IMR-90 (cell line): ENCODE measurements around the gene ANK2. TPM values are rescaled to one million over a fixed set of nuclear protein-coding genes. Genes with fewer than 3 reads are reported as not detected.

Experiments used
- ATAC-seq: fragments of 200-7000 bp; cut with Tn5 transposase; 2 replicates; pipeline ENCODE4 v1.9.1; 2020; ENCODE audit warnings: low read depth, mild to moderate bottlenecking, moderate library complexity
- BruUV-seq: library from RNA; stranded (reverse); fragments of 400-500 nt; replicated peaks from 2 replicates; lab custom pipeline; 2021; lab: Mats Ljungman, UMichigan
- CTCF ChIA-PET: fragments of 300-600 bp; formaldehyde crosslinking; extraction: SDS; loops from one replicate; lab custom pipeline; 2021; ENCODE audit warnings: antibody characterized with exemption; lab: Yijun Ruan, JAX
- POLR2A ChIA-PET: fragments of 300-600 bp; sonication (Branson Sonifier 250); formaldehyde crosslinking; loops from one replicate; lab custom pipeline; 2022; ENCODE audit warnings: antibody characterized with exemption; ENCODE audit not compliant: unreplicated experiment; lab: Charles Lee
- DNase-seq: peaks from one replicate; pipeline ENCODE4 v3.0.0; 2013
- H2AFZ ChIP-seq: replicated peaks from 2 replicates; pipeline ENCODE3; 2013; ENCODE audit warnings: low read length, mild to moderate bottlenecking; ENCODE audit not compliant: poor library complexity
- H2AK5ac ChIP-seq: 2 replicates; pipeline ENCODE4 v1.6.1; 2013; ENCODE audit warnings: low read depth, low read length, inconsistent platforms
- H2AK9ac ChIP-seq: replicated peaks from 2 replicates; pipeline ENCODE3; 2013; ENCODE audit warnings: mild to moderate bottlenecking, low read depth, low read length, moderate library complexity; ENCODE audit not compliant: poor library complexity
- H2BK120ac ChIP-seq: 2 replicates; pipeline ENCODE4 v1.6.1; 2013; ENCODE audit warnings: low read depth, low read length, inconsistent platforms
- H2BK15ac ChIP-seq: 3 replicates; pipeline ENCODE4 v1.6.1; 2013; ENCODE audit warnings: low read depth, low read length, inconsistent platforms
- H2BK20ac ChIP-seq: 2 replicates; pipeline ENCODE4 v1.6.1; 2013; ENCODE audit warnings: low read depth, mild to moderate bottlenecking, inconsistent platforms, low read length, moderate library complexity
- H2BK5ac ChIP-seq: 2 replicates; pipeline ENCODE4 v1.6.1; 2013; ENCODE audit warnings: mild to moderate bottlenecking, low read depth, low read length, inconsistent platforms; ENCODE audit not compliant: poor library complexity, severe bottlenecking
- H3K14ac ChIP-seq: replicated peaks from 2 replicates; pipeline ENCODE4 v1.6.1; 2013; ENCODE audit warnings: low read depth, low read length, inconsistent platforms
- H3K18ac ChIP-seq: 2 replicates; pipeline ENCODE4 v1.6.1; 2013; ENCODE audit warnings: low read depth, low read length, control low read depth
- H3K23ac ChIP-seq: 2 replicates; pipeline ENCODE4 v1.6.1; 2013; ENCODE audit warnings: low read depth, low read length, inconsistent platforms
- H3K27ac ChIP-seq: 2 replicates; pipeline ENCODE4 v1.5.1; 2013; ENCODE audit warnings: mild to moderate bottlenecking, control low read depth, low read length; ENCODE audit not compliant: insufficient read depth
- H3K27me3 ChIP-seq: 2 replicates; pipeline ENCODE4 v1.6.1; 2013; ENCODE audit warnings: low read length; ENCODE audit not compliant: control insufficient read depth, insufficient read depth
- H3K36me3 ChIP-seq: 2 replicates; pipeline ENCODE4 v1.6.1; 2013; ENCODE audit warnings: low read length, mixed read lengths; ENCODE audit not compliant: control insufficient read depth, insufficient read depth
- H3K4ac ChIP-seq: 2 replicates; pipeline ENCODE4 v1.6.1; 2013; ENCODE audit warnings: low read depth, low read length, inconsistent platforms
- H3K4me1 ChIP-seq: 2 replicates; pipeline ENCODE4 v1.6.1; 2013; ENCODE audit warnings: low read length, mixed read lengths; ENCODE audit not compliant: control insufficient read depth, insufficient read depth
- H3K4me2 ChIP-seq: 2 replicates; pipeline ENCODE4 v1.6.1; 2013; ENCODE audit warnings: low read depth, mild to moderate bottlenecking, control low read depth, low read length, moderate library complexity
- H3K4me3 ChIP-seq: 2 replicates; pipeline ENCODE4 v1.5.1; 2013; ENCODE audit warnings: low read depth, mild to moderate bottlenecking, control low read depth, low read length, moderate library complexity; ENCODE audit not compliant: insufficient read depth
- H3K56ac ChIP-seq: 2 replicates; pipeline ENCODE4 v1.6.1; 2013; ENCODE audit warnings: low read length, inconsistent platforms; ENCODE audit not compliant: insufficient read depth; ENCODE audit errors: extremely low read depth
- H3K79me1 ChIP-seq, 2 experiments: 2 replicates each; pipeline ENCODE4 v1.6.1; 2013; ENCODE audit warnings: low read length in 2 of 2, inconsistent platforms in 1 of 2, low read depth in 1 of 2
- H3K9ac ChIP-seq: 2 replicates; pipeline ENCODE4 v1.6.1; 2013; ENCODE audit warnings: low read depth, low read length, control low read depth
- H3K9me1 ChIP-seq: 2 replicates; pipeline ENCODE4 v1.6.1; 2013; ENCODE audit warnings: low read length, inconsistent platforms; ENCODE audit not compliant: insufficient read depth
- H3K9me3 ChIP-seq: 2 replicates; pipeline ENCODE4 v1.6.1; 2013; ENCODE audit warnings: low read length; ENCODE audit not compliant: control insufficient read depth, insufficient read depth
- H4K20me1 ChIP-seq: 2 replicates; pipeline ENCODE4 v1.6.1; 2013; ENCODE audit warnings: low read length, inconsistent platforms; ENCODE audit not compliant: insufficient read depth
- H4K5ac ChIP-seq: 2 replicates; pipeline ENCODE4 v1.6.1; 2013; ENCODE audit warnings: mild to moderate bottlenecking, low read depth, low read length, control low read depth
- H4K8ac ChIP-seq, 2 experiments: 2 replicates each; pipeline ENCODE4 v1.6.1; 2013; ENCODE audit warnings: low read depth in 2 of 2, low read length in 2 of 2, control low read depth in 1 of 2, inconsistent platforms in 1 of 2
- H4K91ac ChIP-seq: 2 replicates; pipeline ENCODE4 v1.6.1; 2013; ENCODE audit warnings: low read depth, low read length, inconsistent platforms; ENCODE audit not compliant: insufficient read depth
- BHLHE40 ChIP-seq: fragments of 150-350 bp; IDR thresholded peaks from 2 replicates; pipeline ENCODE4 v1.6.1; 2016; ENCODE audit warnings: mild to moderate bottlenecking, low read depth, low read length
- CEBPB ChIP-seq: IDR thresholded peaks from 2 replicates; pipeline ENCODE4 v1.6.1; 2012; ENCODE audit warnings: low read depth, low read length, improper control_type of control experiment
- CHD1 ChIP-seq: IDR thresholded peaks from 2 replicates; pipeline ENCODE4 v1.6.1; 2012; ENCODE audit warnings: low read depth, low read length, improper control_type of control experiment
- FOS ChIP-seq: fragments of 150-350 bp; IDR thresholded peaks from 2 replicates; pipeline ENCODE4 v1.6.1; 2016; ENCODE audit warnings: low read depth, low read length
- MAFK ChIP-seq: IDR thresholded peaks from 2 replicates; pipeline ENCODE4 v1.6.1; 2012; ENCODE audit warnings: low read depth, low read length, improper control_type of control experiment
- MAZ ChIP-seq: IDR thresholded peaks from 2 replicates; pipeline ENCODE4 v1.6.1; 2012; ENCODE audit warnings: low read depth, mild to moderate bottlenecking, low read length, improper control_type of control experiment, moderate library complexity, borderline replicate concordance
- MXI1 ChIP-seq: IDR thresholded peaks from 2 replicates; pipeline ENCODE4 v1.6.1; 2012; ENCODE audit warnings: low read depth, mild to moderate bottlenecking, low read length, moderate library complexity, borderline replicate concordance
- NFE2L2 ChIP-seq: fragments of 150-350 bp; IDR thresholded peaks from 2 replicates; pipeline ENCODE4 v1.6.1; 2016; ENCODE audit warnings: low read depth, mild to moderate bottlenecking, low read length
- POLR2A ChIP-seq: IDR thresholded peaks from 2 replicates; pipeline ENCODE4 v1.6.1; 2012; ENCODE audit warnings: mild to moderate bottlenecking, low read depth, low read length
- RAD21 ChIP-seq: IDR thresholded peaks from 2 replicates; pipeline ENCODE4 v1.6.1; 2012; ENCODE audit warnings: low read length, improper control_type of control experiment
- RCOR1 ChIP-seq: IDR thresholded peaks from 2 replicates; pipeline ENCODE4 v1.6.1; 2012; ENCODE audit warnings: mild to moderate bottlenecking, low read length, improper control_type of control experiment; ENCODE audit not compliant: insufficient replicate concordance
- RFX5 ChIP-seq: IDR thresholded peaks from 2 replicates; pipeline ENCODE4 v1.8.0; 2012; ENCODE audit warnings: low read depth, mild to moderate bottlenecking, low read length, moderate library complexity
- SMC3 ChIP-seq: fragments of 150-350 bp; IDR thresholded peaks from 2 replicates; pipeline ENCODE4 v1.6.1; 2016; ENCODE audit warnings: low read depth, mild to moderate bottlenecking, antibody characterized with exemption, low read length, moderate library complexity
- WGBS, 2 experiments: methylation state at CpG; one replicate each; pipeline versions ENCODE4 v1.1.5 to v1.1.7; 2013; ENCODE audit warnings: missing lambda C conversion rate in 2 of 2; ENCODE audit not compliant: insufficient read length in 1 of 2; ENCODE audit errors: extremely low coverage in 2 of 2; 5-methylcytosine and 5-hydroxymethylcytosine counted together
- dilution Hi-C: fragments of 300-500 bp; cut with HindIII; formaldehyde crosslinking; loops from one replicate; pipeline ENCODE4 v1.14.3; 2018; ENCODE audit warnings: low sequenced_read_pairs; ENCODE audit not compliant: unreplicated experiment
- in situ Hi-C: fragments of 300-500 bp; cut with MboI; formaldehyde crosslinking; loops from 3 replicates; pipeline ENCODE4 v1.14.3; 2019; ENCODE audit warnings: low sequenced_read_pairs, inconsistent platforms, mixed read lengths
- intact Hi-C: fragments of 100-400 bp; cut with micrococcal nuclease; formaldehyde crosslinking; loops from 2 replicates; pipeline ENCODE4 v1.10.0; 2022
- polyA plus RNA-seq, 3 experiments: library from polyadenylated mRNA; depleted of rRNA; stranded (reverse); fragments of >200 nt; gene quantifications; 2 replicates each; pipeline ENCODE4 v1.2.3, GENCODE V29; 2012; ENCODE audit warnings: low replicate concordance in 1 of 3
- total RNA-seq: library from RNA; depleted of rRNA; stranded (reverse); fragments of >200 nt; gene quantifications from 2 replicates; pipeline ENCODE4 v1.2.3, GENCODE V29; 2012
- TF ChIP-seq, protein P1 (sequence below): fragments of 150-350 bp; IDR thresholded peaks from 2 replicates; pipeline ENCODE4 v1.6.1; 2017; ENCODE audit warnings: mild to moderate bottlenecking, antibody characterized with exemption, low read length, low read depth
- TF ChIP-seq, protein P2 (sequence below): fragments of 150-350 bp; IDR thresholded peaks from 2 replicates; pipeline ENCODE4 v1.6.1; 2016; ENCODE audit warnings: low read depth, mild to moderate bottlenecking, low read length, moderate library complexity, borderline replicate concordance
- TF ChIP-seq, protein P3 (sequence below): conservative IDR thresholded peaks from 2 replicates; pipeline ENCODE4 v1.5.1; 2012; ENCODE audit warnings: mild to moderate bottlenecking, low read depth, low read length, improper control_type of control experiment

Gene ANK2
- total and polyA plus RNA-seq, 2 of the 4 experiments (the other 2 are of a cell fraction), result 0.82 to 6.6 TPM

DNA sequence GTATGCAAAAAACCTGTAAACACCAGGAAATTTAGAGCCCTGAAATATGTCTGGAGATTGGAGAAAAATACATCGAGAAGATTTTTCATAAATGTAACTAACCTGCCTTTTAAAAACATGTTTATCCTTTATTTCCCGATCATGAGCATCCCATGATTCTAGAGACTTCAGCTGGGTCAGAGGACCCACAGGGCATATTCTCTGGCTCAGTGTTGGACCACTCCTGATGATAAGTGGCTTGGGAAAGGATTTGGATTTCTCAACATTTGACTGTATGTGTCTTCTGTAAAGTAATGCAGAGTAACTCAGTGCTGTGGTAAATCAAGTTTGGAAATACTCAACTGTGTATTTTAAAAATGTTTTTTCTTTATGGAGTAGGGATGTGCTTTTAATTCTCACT is 40.0 kb upstream of the ANK2 start:
- Histone ChIP-seq H3K18ac (no peak overlapping the region), H3K4me2 (no peak overlapping the region), H3K56ac (no peak overlapping the region), H3K4me3 (no peak overlapping the region), H3K36me3 (no peaks in the 10 kb centered on the region), H3K4me1 (no peaks in the 10 kb centered on the region), H4K91ac (no peak overlapping the region), H2BK120ac (no peak overlapping the region), H2BK5ac (no peak overlapping the region), H2BK15ac (no peak overlapping the region), H3K9me1 (no peaks in the 10 kb centered on the region), H2AK9ac (no peak overlapping the region), H3K23ac (no peak overlapping the region), H3K14ac (no peak overlapping the region), H2AFZ (no peak overlapping the region), H4K20me1 (no peaks in the 10 kb centered on the region), H3K9me3 (no peaks in the 10 kb centered on the region), H4K8ac (no peak overlapping the region), H2AK5ac (no peak overlapping the region), H3K4ac (no peak overlapping the region), H3K9ac (no peak overlapping the region), H4K5ac (no peak overlapping the region), H2BK20ac (no peak overlapping the region), H3K79me1 (no peaks in the 10 kb centered on the region), H3K27me3 (no peaks in the 10 kb centered on the region), H3K27ac (no peak overlapping the region)
- ChIA-PET CTCF (no interaction called here), POLR2A (no interaction called here)
- in situ Hi-C loops, result no loop called here
- TF ChIP-seq, protein P1, sequence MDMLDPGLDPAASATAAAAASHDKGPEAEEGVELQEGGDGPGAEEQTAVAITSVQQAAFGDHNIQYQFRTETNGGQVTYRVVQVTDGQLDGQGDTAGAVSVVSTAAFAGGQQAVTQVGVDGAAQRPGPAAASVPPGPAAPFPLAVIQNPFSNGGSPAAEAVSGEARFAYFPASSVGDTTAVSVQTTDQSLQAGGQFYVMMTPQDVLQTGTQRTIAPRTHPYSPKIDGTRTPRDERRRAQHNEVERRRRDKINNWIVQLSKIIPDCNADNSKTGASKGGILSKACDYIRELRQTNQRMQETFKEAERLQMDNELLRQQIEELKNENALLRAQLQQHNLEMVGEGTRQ, result no peak
- no peak for TF ChIP-seq MAFK
- TF ChIP-seq NFE2L2, result no peak
- no peak for TF ChIP-seq BHLHE40
- TF ChIP-seq, protein P2, sequence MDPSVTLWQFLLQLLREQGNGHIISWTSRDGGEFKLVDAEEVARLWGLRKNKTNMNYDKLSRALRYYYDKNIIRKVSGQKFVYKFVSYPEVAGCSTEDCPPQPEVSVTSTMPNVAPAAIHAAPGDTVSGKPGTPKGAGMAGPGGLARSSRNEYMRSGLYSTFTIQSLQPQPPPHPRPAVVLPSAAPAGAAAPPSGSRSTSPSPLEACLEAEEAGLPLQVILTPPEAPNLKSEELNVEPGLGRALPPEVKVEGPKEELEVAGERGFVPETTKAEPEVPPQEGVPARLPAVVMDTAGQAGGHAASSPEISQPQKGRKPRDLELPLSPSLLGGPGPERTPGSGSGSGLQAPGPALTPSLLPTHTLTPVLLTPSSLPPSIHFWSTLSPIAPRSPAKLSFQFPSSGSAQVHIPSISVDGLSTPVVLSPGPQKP, result no peak
- TF ChIP-seq CHD1, result no peak
- no peak for TF ChIP-seq FOS
- TF ChIP-seq RAD21, result no peak
- no peak for TF ChIP-seq SMC3
- no peak for TF ChIP-seq RCOR1
- no peak for TF ChIP-seq RFX5
- TF ChIP-seq, protein P3, sequence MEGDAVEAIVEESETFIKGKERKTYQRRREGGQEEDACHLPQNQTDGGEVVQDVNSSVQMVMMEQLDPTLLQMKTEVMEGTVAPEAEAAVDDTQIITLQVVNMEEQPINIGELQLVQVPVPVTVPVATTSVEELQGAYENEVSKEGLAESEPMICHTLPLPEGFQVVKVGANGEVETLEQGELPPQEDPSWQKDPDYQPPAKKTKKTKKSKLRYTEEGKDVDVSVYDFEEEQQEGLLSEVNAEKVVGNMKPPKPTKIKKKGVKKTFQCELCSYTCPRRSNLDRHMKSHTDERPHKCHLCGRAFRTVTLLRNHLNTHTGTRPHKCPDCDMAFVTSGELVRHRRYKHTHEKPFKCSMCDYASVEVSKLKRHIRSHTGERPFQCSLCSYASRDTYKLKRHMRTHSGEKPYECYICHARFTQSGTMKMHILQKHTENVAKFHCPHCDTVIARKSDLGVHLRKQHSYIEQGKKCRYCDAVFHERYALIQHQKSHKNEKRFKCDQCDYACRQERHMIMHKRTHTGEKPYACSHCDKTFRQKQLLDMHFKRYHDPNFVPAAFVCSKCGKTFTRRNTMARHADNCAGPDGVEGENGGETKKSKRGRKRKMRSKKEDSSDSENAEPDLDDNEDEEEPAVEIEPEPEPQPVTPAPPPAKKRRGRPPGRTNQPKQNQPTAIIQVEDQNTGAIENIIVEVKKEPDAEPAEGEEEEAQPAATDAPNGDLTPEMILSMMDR, result no peak
- TF ChIP-seq MXI1, result no peak
- TF ChIP-seq POLR2A, result no peak
- no peak for TF ChIP-seq CEBPB
- no peak for TF ChIP-seq MAZ
- DNase-seq, result no peak
- WGBS, 2 experiments, result 83% methylated on average over 1 of the region's 2 CpGs; no CpG with 5 or more reads in 1 of the 2 experiments
- no TSS peak for BruUV-seq
- intact Hi-C loops, result no loop called here
- ATAC-seq, result no peak
- dilution Hi-C loops, result no loop called here
